ENCODE measurements around the gene SERPINA9. TPM values are rescaled to one million over a fixed set of nuclear protein-coding genes. Genes with fewer than 3 reads are reported as not detected.

Gene SERPINA9
- total RNA-seq, 3 donors from 2014 or later, result not detected

DNA sequence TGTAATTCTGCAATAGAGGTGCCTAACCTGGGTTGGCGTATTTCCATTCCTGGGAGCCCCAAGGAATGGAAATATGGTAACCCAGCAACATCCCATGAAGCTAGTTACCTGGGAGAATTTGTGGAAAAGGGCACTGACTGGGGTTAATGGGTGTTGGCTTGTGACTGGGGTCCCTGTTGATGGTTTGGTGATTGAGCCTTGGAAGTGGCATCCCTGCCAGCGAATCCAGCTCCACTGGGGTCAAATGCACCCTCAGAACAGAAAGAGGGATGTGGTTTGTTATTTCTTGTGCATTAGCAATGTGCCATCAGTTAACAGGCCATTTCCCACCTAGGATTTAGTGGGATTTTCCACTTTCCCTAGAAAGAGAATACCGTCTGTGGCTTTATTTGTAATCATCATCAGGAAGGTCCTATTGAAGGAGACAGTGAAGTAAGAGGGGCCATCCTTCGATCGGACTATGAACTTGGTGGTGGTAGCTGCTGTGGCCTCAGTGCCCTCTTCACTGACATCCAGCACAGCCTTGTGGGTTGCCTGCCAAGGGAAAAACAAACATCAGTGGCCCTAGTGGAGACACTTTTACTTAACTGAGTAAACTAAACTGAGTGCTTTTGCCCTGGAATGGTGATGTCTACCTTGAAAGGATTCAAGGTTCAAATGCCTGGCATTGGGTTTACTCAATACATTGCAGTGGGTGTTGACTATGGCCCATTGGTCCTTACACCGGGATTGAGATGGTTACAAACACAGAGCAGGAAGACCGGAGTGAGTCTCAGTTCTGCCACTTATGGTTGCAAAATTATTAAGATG, 13.0 kb downstream of the SERPINA9 start:
- no peaks in the 10 kb centered on the region for H3K36me3 Mint-ChIP-seq (ENCODE audit: insufficient read depth)
- DNase-seq (no peak), ATAC-seq (no peak)
- H3K27me3 Mint-ChIP-seq (ENCODE audit: low read depth), result peaks cover 17% of the 10 kb centered on the region
- no peaks in the 10 kb centered on the region for H3K4me1 Mint-ChIP-seq (ENCODE audit: low read depth)
- H3K9me3 Mint-ChIP-seq, result peaks cover 10% of the 10 kb centered on the region
- no peak overlapping the region for H3K4me3 Mint-ChIP-seq

- Mint-ChIP-seq H3K4me3 (no peak overlapping the region), H3K27me3 (ENCODE audit: low read depth) (peaks cover 21% of the 10 kb centered on the region), H3K4me1 (ENCODE audit: low read depth) (no peaks in the 10 kb centered on the region), H3K9me3 (peaks cover 16% of the 10 kb centered on the region), H3K36me3 (ENCODE audit: insufficient read depth) (no peaks in the 10 kb centered on the region)
- DNase-seq, result no peak
- no peak for ATAC-seq
Measured at GRCh38 chr14:94462219-94462551, 13.8 kb downstream of the SERPINA9 start.

- no peak for DNase-seq
- H3K4me3 Mint-ChIP-seq, result no peak overlapping the region
- peaks cover 24% of the 10 kb centered on the region for H3K27me3 Mint-ChIP-seq (ENCODE audit: low read depth)
- ATAC-seq, result no peak
- H3K36me3 Mint-ChIP-seq (ENCODE audit: insufficient read depth), result no peaks in the 10 kb centered on the region
- H3K9me3 Mint-ChIP-seq, result peaks cover 18% of the 10 kb centered on the region
- H3K4me1 Mint-ChIP-seq (ENCODE audit: low read depth), result no peaks in the 10 kb centered on the region
Measured at GRCh38 chr14:94461526-94462218, 14.3 kb downstream of the SERPINA9 start.

DNA sequence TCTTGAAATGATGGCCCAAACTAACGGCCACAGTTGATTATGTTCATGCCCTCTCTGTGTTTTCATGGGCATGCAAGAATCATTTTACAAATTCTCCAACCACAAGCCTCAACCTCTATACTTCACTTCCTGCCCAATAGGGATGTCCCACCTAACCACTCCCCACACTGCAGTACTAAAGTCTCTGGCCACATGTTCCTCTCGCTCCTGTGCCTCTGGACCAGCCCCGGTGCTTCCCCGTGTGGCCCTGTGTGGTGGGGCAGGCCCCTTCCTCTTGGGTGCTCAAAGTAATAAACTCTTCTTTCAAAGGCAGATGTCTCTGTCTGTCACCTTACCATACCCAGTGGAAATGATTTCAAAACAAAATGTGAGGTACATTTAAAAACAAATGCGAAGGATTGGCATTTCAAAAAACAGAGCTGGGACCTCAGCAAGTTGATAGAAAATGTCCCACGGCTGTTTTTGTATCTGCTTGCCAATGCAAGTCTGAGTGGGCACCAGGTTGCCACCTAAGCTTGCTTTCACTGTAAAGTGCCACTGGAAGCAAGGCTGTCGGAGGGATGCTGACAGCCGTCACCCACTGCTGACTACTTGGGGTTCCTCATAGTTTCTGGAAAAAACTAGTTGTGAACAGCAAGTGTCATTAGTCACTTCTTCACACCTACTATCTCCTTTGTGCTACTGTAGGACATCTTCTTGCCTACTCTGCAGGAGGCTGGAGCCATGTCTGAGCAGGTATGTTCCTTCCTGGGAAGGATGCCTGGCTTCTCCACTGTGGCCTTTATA, 15.2 kb downstream of the SERPINA9 start:
- H3K36me3 Mint-ChIP-seq (ENCODE audit: insufficient read depth), result no peaks in the 10 kb centered on the region
- H3K4me1 Mint-ChIP-seq (ENCODE audit: low read depth), result no peaks in the 10 kb centered on the region
- ATAC-seq (no peak), DNase-seq (no peak)
- no peak overlapping the region for H3K4me3 Mint-ChIP-seq
- peaks cover 15% of the 10 kb centered on the region for H3K9me3 Mint-ChIP-seq
- H3K27me3 Mint-ChIP-seq (ENCODE audit: low read depth), result peaks cover 19% of the 10 kb centered on the region

DNA sequence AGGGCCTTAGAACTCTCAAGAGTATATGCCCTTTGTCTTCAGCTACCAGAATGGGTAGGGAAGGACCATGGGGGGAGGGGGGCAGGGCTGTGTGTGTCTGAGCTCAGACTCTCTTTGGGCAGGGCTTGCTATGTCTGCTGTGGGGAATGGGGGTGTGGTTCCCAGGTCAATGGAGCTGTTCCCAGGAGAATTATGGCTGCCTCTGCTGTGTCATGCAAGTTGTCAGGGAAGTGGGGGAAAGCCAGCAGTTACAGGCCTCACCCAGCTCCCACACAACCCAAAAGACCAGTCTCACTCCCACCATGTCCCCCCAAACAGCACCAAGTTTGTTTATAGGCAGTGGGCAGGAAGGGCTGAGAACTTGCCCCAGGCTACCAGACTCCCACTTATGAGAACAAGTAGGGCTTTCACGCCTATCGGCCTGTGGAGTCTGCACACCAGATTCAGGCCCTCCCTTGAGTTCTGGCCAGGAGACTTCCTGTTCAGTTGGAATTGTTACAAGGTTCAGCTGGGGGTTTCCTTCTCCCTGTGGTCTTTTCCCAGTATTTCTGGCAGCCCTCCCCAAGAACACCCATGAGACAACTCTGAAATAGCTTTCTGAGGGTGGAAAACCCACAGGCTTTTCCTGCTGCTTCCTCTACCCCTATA, 17.3 kb downstream of the SERPINA9 start:
- ATAC-seq (no peak), DNase-seq (no peak)
- Mint-ChIP-seq H3K4me1 (ENCODE audit: low read depth) (no peaks in the 10 kb centered on the region), H3K36me3 (ENCODE audit: insufficient read depth) (no peaks in the 10 kb centered on the region), H3K27me3 (ENCODE audit: low read depth) (peaks cover 21% of the 10 kb centered on the region), H3K4me3 (no peak overlapping the region), H3K9me3 (peaks cover 14% of the 10 kb centered on the region)

GRCh38 chr14:94458096-94458495, 17.9 kb downstream of the SERPINA9 start:
- no peak for DNase-seq
- Mint-ChIP-seq H3K27me3 (ENCODE audit: low read depth) (peaks cover 16% of the 10 kb centered on the region), H3K36me3 (ENCODE audit: insufficient read depth) (no peaks in the 10 kb centered on the region), H3K9me3 (peaks cover 14% of the 10 kb centered on the region), H3K4me3 (no peak overlapping the region), H3K4me1 (ENCODE audit: low read depth) (no peaks in the 10 kb centered on the region)
- ATAC-seq, result no peak

- Mint-ChIP-seq H3K27me3 (ENCODE audit: low read depth) (peaks cover 12% of the 10 kb centered on the region), H3K4me1 (ENCODE audit: low read depth) (no peaks in the 10 kb centered on the region), H3K9me3 (peaks cover 14% of the 10 kb centered on the region), H3K4me3 (no peak overlapping the region), H3K36me3 (ENCODE audit: insufficient read depth) (no peaks in the 10 kb centered on the region)
- no peak for DNase-seq
- ATAC-seq, result no peak
Measured at GRCh38 chr14:94455928-94456327, 20.1 kb downstream of the SERPINA9 start.

- no peak overlapping the region for H3K4me3 Mint-ChIP-seq
- no peak for DNase-seq
- peaks cover 5% of the 10 kb centered on the region for H3K27me3 Mint-ChIP-seq (ENCODE audit: low read depth)
- no peaks in the 10 kb centered on the region for H3K36me3 Mint-ChIP-seq (ENCODE audit: insufficient read depth)
- ATAC-seq, result no peak
- H3K4me1 Mint-ChIP-seq (ENCODE audit: low read depth), result no peaks in the 10 kb centered on the region
- peaks cover 8% of the 10 kb centered on the region for H3K9me3 Mint-ChIP-seq
Measured at GRCh38 chr14:94451826-94452225, 24.2 kb downstream of the SERPINA9 start.

DNA sequence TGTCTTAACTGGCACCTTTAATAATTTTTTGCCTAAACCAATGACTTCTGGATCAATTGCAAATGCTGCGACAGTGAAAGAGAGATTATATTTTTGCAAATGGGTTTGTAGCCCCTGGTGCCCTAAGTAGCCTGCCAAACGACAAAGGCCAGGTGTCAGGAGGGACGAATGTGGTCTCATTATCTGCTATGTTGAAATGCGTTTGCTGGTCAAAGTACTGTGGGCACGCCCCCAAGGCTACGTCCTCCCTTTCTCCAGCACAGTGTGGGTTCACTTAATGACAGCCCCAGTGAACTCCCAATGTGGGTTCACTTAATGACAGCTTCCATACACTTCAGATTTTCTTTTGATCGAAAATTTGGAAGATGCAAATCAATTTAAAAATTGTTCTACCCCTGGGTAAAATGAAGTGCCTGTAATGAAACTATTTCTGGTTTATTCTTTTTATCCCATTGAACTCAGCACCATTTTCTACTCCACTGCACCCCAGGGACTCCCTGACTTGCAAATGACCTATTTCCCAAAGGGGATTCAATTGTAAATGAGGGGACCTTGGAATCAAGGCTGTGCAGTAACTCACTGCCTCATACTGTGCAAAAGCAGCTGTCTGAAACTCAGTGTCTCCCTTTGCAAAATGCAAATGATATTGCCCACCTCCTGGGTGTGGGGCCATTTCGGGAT, 24.8 kb downstream of the SERPINA9 start:
- Mint-ChIP-seq H3K36me3 (ENCODE audit: insufficient read depth) (no peaks in the 10 kb centered on the region), H3K27me3 (ENCODE audit: low read depth) (peaks cover 5% of the 10 kb centered on the region), H3K4me1 (ENCODE audit: low read depth) (no peaks in the 10 kb centered on the region), H3K9me3 (peaks cover 5% of the 10 kb centered on the region), H3K4me3 (no peak overlapping the region)
- no peak for DNase-seq
- no peak for ATAC-seq

GRCh38 chr14:94450722-94451090, 25.3 kb downstream of the SERPINA9 start:
- Mint-ChIP-seq H3K36me3 (ENCODE audit: insufficient read depth) (no peaks in the 10 kb centered on the region), H3K9me3 (peaks cover 2% of the 10 kb centered on the region), H3K27me3 (ENCODE audit: low read depth) (peaks cover 2% of the 10 kb centered on the region), H3K4me3 (no peak overlapping the region), H3K4me1 (ENCODE audit: low read depth) (no peaks in the 10 kb centered on the region)
- no peak for DNase-seq
- ATAC-seq, result no peak

- no peak for DNase-seq
- ATAC-seq, result no peak
- no peaks in the 10 kb centered on the region for H3K27me3 Mint-ChIP-seq (ENCODE audit: low read depth)
- H3K36me3 Mint-ChIP-seq (ENCODE audit: insufficient read depth), result no peaks in the 10 kb centered on the region
- no peaks in the 10 kb centered on the region for H3K4me1 Mint-ChIP-seq (ENCODE audit: low read depth)
- H3K4me3 Mint-ChIP-seq, result no peak overlapping the region
- H3K9me3 Mint-ChIP-seq, result no peaks in the 10 kb centered on the region
Measured at GRCh38 chr14:94449930-94450329, 26.1 kb downstream of the SERPINA9 start.

DNA sequence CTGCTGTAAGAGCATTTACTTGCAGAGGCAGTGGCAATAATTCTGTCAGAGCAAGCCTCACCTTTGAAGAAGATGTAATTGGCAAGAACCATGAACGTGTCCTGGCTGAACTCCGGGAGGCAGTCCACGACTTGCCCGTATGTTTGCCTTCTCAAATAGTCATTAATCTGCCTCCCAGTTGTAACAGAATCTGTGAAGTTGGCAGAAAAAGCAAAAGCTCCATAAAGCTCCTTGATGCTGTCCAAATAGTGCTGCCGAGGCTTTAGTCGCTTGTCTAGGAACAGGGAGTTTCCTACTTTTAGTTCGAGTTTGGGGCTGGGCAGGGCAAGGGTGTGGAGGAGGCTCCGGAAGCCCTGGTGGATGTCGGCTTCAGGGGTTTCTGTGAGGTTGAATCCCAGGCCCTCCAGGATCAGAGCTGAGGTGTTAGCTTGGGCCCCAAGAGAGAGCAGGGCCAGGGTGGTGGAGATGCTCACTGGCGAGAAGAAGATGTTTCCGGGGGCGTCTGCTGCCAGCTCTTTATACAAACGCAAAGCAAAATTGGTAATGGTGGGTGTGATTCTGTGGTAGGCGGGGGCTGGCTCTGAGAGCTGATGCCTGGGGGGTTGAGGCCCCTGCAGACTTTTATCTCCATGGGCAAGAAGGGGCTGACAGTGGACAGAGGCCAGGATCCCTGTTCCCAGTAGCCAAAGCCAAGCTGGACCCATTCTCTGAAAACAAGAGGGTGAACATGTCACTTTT, 27.8 kb downstream of the SERPINA9 start:
- no peaks in the 10 kb centered on the region for H3K27me3 Mint-ChIP-seq (ENCODE audit: low read depth)
- DNase-seq (no peak), ATAC-seq (no peak)
- no peaks in the 10 kb centered on the region for H3K9me3 Mint-ChIP-seq
- H3K4me3 Mint-ChIP-seq, result no peak overlapping the region
- no peaks in the 10 kb centered on the region for H3K4me1 Mint-ChIP-seq (ENCODE audit: low read depth)
- no peaks in the 10 kb centered on the region for H3K36me3 Mint-ChIP-seq (ENCODE audit: insufficient read depth)

GRCh38 chr14:94447206-94447605, 28.8 kb downstream of the SERPINA9 start:
- Mint-ChIP-seq H3K4me3 (no peak overlapping the region), H3K4me1 (ENCODE audit: low read depth) (no peaks in the 10 kb centered on the region)

More at GRCh38 chr14:94447206-94447605, 28.8 kb downstream of the SERPINA9 start:
- H3K9me3 Mint-ChIP-seq, result no peaks in the 10 kb centered on the region
- ATAC-seq (no peak), DNase-seq (no peak)
- H3K27me3 Mint-ChIP-seq (ENCODE audit: low read depth), result no peaks in the 10 kb centered on the region
- H3K36me3 Mint-ChIP-seq (ENCODE audit: insufficient read depth), result no peaks in the 10 kb centered on the region

Data from activated T-cell treated with anti-CD3 and anti-CD28 coated beads, Interleukin-2, amount 50 U/mL, for 4 hours (primary cell).